ENCODE data around the gene ENTREP1. TPM values are rescaled to one million over a fixed set of nuclear protein-coding genes. Genes with fewer than 3 reads are reported as not detected.

The ENTREP1 gene
- total RNA-seq, 1 donor from 2014 or later: 11.8 TPM

GRCh38 chr9:69357821-69358220 is 32.8 kb downstream of the ENTREP1 start:
- DNase-seq (ENCODE audit: extremely low read depth, low read depth, low spot score): no peak

GRCh38 chr9:69363191-69363590 is 38.2 kb downstream of the ENTREP1 start:
- no peak for DNase-seq (ENCODE audit: extremely low read depth, low read depth, low spot score)

- DNase-seq (ENCODE audit: extremely low read depth, low read depth, low spot score): no peak
Observed at GRCh38 chr9:69364510-69365150, 39.6 kb downstream of the ENTREP1 start.

- DNase-seq (ENCODE audit: extremely low read depth, low read depth, low spot score): no peak
Observed at GRCh38 chr9:69370430-69370829, 45.4 kb downstream of the ENTREP1 start.

- DNase-seq (ENCODE audit: extremely low read depth, low read depth, low spot score): no peak
Observed at GRCh38 chr9:69371001-69371400, 46.0 kb downstream of the ENTREP1 start.

- DNase-seq (ENCODE audit: extremely low read depth, low read depth, low spot score): no peak
Observed at GRCh38 chr9:69376651-69377050, 51.6 kb downstream of the ENTREP1 start.

- no peak for DNase-seq (ENCODE audit: extremely low read depth, low read depth, low spot score)
Observed at GRCh38 chr9:69377291-69377690, 52.3 kb downstream of the ENTREP1 start.

GRCh38 chr9:69377981-69378380 is 53.0 kb downstream of the ENTREP1 start:
- DNase-seq (ENCODE audit: extremely low read depth, low read depth, low spot score): no peak

GRCh38 chr9:69379270-69379982 is 54.4 kb downstream of the ENTREP1 start:
- no peak for DNase-seq (ENCODE audit: extremely low read depth, low read depth, low spot score)

- DNase-seq (ENCODE audit: extremely low read depth, low read depth, low spot score): no peak
Observed at GRCh38 chr9:69380301-69380700, 55.3 kb downstream of the ENTREP1 start.

GRCh38 chr9:69380811-69381210 is 55.8 kb downstream of the ENTREP1 start:
- DNase-seq (ENCODE audit: extremely low read depth, low read depth, low spot score): no peak

GRCh38 chr9:69382135-69382534 is 57.1 kb downstream of the ENTREP1 start:
- no peak for DNase-seq (ENCODE audit: extremely low read depth, low read depth, low spot score)

- no peak for DNase-seq (ENCODE audit: extremely low read depth, low read depth, low spot score)
Observed at GRCh38 chr9:69385581-69386033, 60.6 kb downstream of the ENTREP1 start.

- DNase-seq (ENCODE audit: extremely low read depth, low read depth, low spot score): no peak
Observed at GRCh38 chr9:69386651-69387050, 61.6 kb downstream of the ENTREP1 start.

- no peak for DNase-seq (ENCODE audit: extremely low read depth, low read depth, low spot score)
Observed at GRCh38 chr9:69388596-69388995, 63.6 kb downstream of the ENTREP1 start.

- DNase-seq (ENCODE audit: extremely low read depth, low read depth, low spot score): no peak
Observed at GRCh38 chr9:69389437-69389995, 64.5 kb downstream of the ENTREP1 start.

- no peak for DNase-seq (ENCODE audit: extremely low read depth, low read depth, low spot score)
Observed at GRCh38 chr9:69391487-69391886, 66.5 kb downstream of the ENTREP1 start.

- no peak for DNase-seq (ENCODE audit: extremely low read depth, low read depth, low spot score)
Observed at GRCh38 chr9:69391946-69392345, 66.9 kb downstream of the ENTREP1 start.

- no peak for DNase-seq (ENCODE audit: extremely low read depth, low read depth, low spot score)
Observed at GRCh38 chr9:69392826-69393225, 67.8 kb downstream of the ENTREP1 start.

GRCh38 chr9:69393425-69393824 is 68.4 kb downstream of the ENTREP1 start:
- DNase-seq (ENCODE audit: extremely low read depth, low read depth, low spot score): no peak

GRCh38 chr9:69395718-69396117 is 70.7 kb downstream of the ENTREP1 start:
- no peak for DNase-seq (ENCODE audit: extremely low read depth, low read depth, low spot score)

- DNase-seq (ENCODE audit: extremely low read depth, low read depth, low spot score): no peak
Observed at GRCh38 chr9:69396759-69397158, 71.7 kb downstream of the ENTREP1 start.
